Natural killer cell (primary cell): ENCODE measurements around the gene CHI3L1. TPM values are rescaled to one million over a fixed set of nuclear protein-coding genes. Genes with fewer than 3 reads are reported as not detected.
A peak's percentile ranks its signal among the peaks of the same experiment; 100 is the strongest.

Experiments
- ATAC-seq, 3 donors: fragments of 150-1000 bp in 2 of 3; fragments of 200-7000 bp in 1 of 3; cut with Tn5 transposase; 1 replicate in 1 of 3; 2 replicates in 2 of 3; pipeline ENCODE4 v1.10.0; 2021; ENCODE audit warnings: mild to moderate bottlenecking in 2 of 3, moderate library complexity in 2 of 3
- DNase-seq, 2 donors: peaks; one replicate each; pipeline versions ENCODE4 v3.0.0 to v3.0.0-alpha.2; 2013 to 2021; ENCODE audit warnings: mixed read lengths in 1 of 2
- H3K27ac ChIP-seq: one replicate; pipeline ENCODE4 v1.5.1; 2013; ENCODE audit warnings: mild to moderate bottlenecking, low read length
- H3K27me3 ChIP-seq: one replicate; pipeline ENCODE4 v1.6.1; 2013; ENCODE audit warnings: low read length; ENCODE audit not compliant: control insufficient read depth, insufficient read depth
- H3K36me3 ChIP-seq: one replicate; pipeline ENCODE4 v1.6.1; 2013; ENCODE audit warnings: low read length; ENCODE audit not compliant: control insufficient read depth, insufficient read depth
- H3K4me1 ChIP-seq: one replicate; pipeline ENCODE4 v1.6.1; 2013; ENCODE audit warnings: low read length; ENCODE audit not compliant: control insufficient read depth, insufficient read depth
- H3K4me3 ChIP-seq: one replicate; pipeline ENCODE4 v1.5.1; 2013; ENCODE audit warnings: low read length
- H3K9me3 ChIP-seq: one replicate; pipeline ENCODE4 v1.6.1; 2013; ENCODE audit warnings: low read length; ENCODE audit not compliant: control insufficient read depth, insufficient read depth
- H3K27ac Mint-ChIP-seq, 2 donors: one replicate each; pipeline ENCODE4 v1.8.0; 2022; ENCODE audit warnings: mild to moderate bottlenecking in 2 of 2, mixed read lengths in 2 of 2, moderate library complexity in 1 of 2
- H3K27me3 Mint-ChIP-seq, 2 donors: one replicate each; pipeline ENCODE4 v1.8.0; 2022; ENCODE audit warnings: low read depth in 2 of 2, mixed read lengths in 2 of 2
- H3K36me3 Mint-ChIP-seq: one replicate; pipeline ENCODE4 v1.8.0; 2022; ENCODE audit warnings: mixed read lengths
- H3K4me1 Mint-ChIP-seq, 2 donors: one replicate each; pipeline ENCODE4 v1.8.0; 2022; ENCODE audit warnings: mixed read lengths in 2 of 2
- H3K4me3 Mint-ChIP-seq: one replicate; pipeline ENCODE4 v1.8.0; 2022; ENCODE audit warnings: mild to moderate bottlenecking, moderate library complexity, mixed read lengths
- H3K9me3 Mint-ChIP-seq, 2 donors: one replicate each; pipeline ENCODE4 v1.8.0; 2022; ENCODE audit warnings: mixed read lengths in 2 of 2
- WGBS: methylation state at CpG from one replicate; pipeline ENCODE4 v1.1.7; 2013; ENCODE audit warnings: missing lambda C conversion rate; ENCODE audit not compliant: insufficient coverage; 5-methylcytosine and 5-hydroxymethylcytosine counted together
- intact Hi-C: fragments of 100-400 bp; cut with micrococcal nuclease; formaldehyde crosslinking; loops from one replicate; pipeline ENCODE4 v1.14.2; 2022
- total RNA-seq, 4 donors: library from RNA; stranded (reverse); fragments of 120-200 nt in 1 of 4; gene quantifications; one replicate each; pipeline versions ENCODE4 v1.2.3 to v1.2.4, GENCODE V29; 2013 to 2022
- TF ChIP-seq, protein P1 (sequence below): fragments of 200-600 bp; IDR thresholded peaks from one replicate; pipeline ENCODE4 v1.8.0; 2022; ENCODE audit warnings: antibody characterized with exemption

CHI3L1 gene
- total RNA-seq, 3 donors from 2014 or later (not counting 1 experiment from before 2014, with no cell fraction given) = 1.0 TPM; not detected in 2

DNA sequence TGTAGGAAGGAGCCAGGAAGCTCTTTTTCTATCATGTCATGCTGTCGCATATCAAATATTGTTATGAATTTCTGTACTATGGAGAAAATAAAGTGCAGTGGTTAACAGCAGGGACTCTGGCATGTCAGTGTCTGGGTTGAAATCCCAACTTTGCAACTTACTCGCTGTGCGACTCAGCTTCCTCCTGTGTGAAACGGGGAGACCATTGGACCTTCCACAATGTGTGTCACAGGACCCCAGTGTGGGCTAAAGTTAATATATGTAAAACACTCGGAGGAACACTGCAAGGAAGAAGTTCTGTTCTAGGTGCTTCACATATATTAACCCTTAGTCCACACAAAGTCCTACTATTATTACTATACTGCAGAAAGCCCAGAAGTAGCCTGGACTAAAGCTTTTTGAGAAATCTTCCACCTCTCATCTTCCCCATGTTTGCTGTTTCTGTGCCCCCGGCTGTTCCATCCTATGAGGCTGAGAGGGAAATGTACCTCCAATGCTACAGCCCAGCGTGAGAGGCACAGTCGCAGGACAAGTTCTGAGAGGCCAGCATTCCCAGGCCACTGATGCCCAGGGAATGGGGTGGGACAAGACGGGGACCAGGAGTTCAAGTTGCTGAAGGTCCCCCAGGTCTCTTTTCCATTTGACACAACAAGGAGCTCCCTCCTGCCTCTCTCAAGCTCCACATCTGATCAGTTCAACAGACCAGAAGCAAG is 41.0 kb upstream of the CHI3L1 start:
- TF ChIP-seq, protein P1, sequence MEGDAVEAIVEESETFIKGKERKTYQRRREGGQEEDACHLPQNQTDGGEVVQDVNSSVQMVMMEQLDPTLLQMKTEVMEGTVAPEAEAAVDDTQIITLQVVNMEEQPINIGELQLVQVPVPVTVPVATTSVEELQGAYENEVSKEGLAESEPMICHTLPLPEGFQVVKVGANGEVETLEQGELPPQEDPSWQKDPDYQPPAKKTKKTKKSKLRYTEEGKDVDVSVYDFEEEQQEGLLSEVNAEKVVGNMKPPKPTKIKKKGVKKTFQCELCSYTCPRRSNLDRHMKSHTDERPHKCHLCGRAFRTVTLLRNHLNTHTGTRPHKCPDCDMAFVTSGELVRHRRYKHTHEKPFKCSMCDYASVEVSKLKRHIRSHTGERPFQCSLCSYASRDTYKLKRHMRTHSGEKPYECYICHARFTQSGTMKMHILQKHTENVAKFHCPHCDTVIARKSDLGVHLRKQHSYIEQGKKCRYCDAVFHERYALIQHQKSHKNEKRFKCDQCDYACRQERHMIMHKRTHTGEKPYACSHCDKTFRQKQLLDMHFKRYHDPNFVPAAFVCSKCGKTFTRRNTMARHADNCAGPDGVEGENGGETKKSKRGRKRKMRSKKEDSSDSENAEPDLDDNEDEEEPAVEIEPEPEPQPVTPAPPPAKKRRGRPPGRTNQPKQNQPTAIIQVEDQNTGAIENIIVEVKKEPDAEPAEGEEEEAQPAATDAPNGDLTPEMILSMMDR = no peak
- no peak for ATAC-seq

GRCh38 chr1:203225071-203225470 is 38.6 kb upstream of the CHI3L1 start:
- no peak overlapping the region for H3K4me3 Mint-ChIP-seq
- H3K27ac ChIP-seq = no peak overlapping the region
- TF ChIP-seq, protein P1 = no peak
- DNase-seq (no peak), ATAC-seq (peak in 1 of 3 donors; percentile 43)
- H3K4me1 Mint-ChIP-seq = no peaks in the 10 kb centered on the region
- H3K4me1 ChIP-seq = no peaks in the 10 kb centered on the region
- H3K36me3 Mint-ChIP-seq = no peaks in the 10 kb centered on the region
- no peaks in the 10 kb centered on the region for H3K9me3 Mint-ChIP-seq
- 39% methylated on average over 3 of the region's 4 CpGs for WGBS
- no peaks in the 10 kb centered on the region for H3K27me3 ChIP-seq
- H3K27me3 Mint-ChIP-seq = peaks cover 3 to 8% of the 10 kb centered on the region in 2 donors
- no peaks in the 10 kb centered on the region for H3K9me3 ChIP-seq
- H3K4me3 ChIP-seq = no peak overlapping the region
- intact Hi-C loops = no loop called here
- H3K36me3 ChIP-seq = no peaks in the 10 kb centered on the region
- no peak overlapping the region for H3K27ac Mint-ChIP-seq

More for the DNA sequence above, 41.0 kb upstream of the CHI3L1 start:
- Mint-ChIP-seq H3K27me3 (peaks cover 9 to 15% of the 10 kb centered on the region in 2 donors), H3K27ac (no peak overlapping the region), H3K4me3 (no peak overlapping the region), H3K9me3 (no peaks in the 10 kb centered on the region), H3K36me3 (no peaks in the 10 kb centered on the region), H3K4me1 (no peaks in the 10 kb centered on the region)
- WGBS = 89% methylated on average over 9 of the region's 9 CpGs
- intact Hi-C loops = no loop called here
- Histone ChIP-seq H3K27me3 (no peaks in the 10 kb centered on the region), H3K9me3 (no peaks in the 10 kb centered on the region), H3K4me1 (no peaks in the 10 kb centered on the region), H3K4me3 (no peak overlapping the region), H3K36me3 (no peaks in the 10 kb centered on the region), H3K27ac (no peak overlapping the region)
- no peak for DNase-seq

DNA sequence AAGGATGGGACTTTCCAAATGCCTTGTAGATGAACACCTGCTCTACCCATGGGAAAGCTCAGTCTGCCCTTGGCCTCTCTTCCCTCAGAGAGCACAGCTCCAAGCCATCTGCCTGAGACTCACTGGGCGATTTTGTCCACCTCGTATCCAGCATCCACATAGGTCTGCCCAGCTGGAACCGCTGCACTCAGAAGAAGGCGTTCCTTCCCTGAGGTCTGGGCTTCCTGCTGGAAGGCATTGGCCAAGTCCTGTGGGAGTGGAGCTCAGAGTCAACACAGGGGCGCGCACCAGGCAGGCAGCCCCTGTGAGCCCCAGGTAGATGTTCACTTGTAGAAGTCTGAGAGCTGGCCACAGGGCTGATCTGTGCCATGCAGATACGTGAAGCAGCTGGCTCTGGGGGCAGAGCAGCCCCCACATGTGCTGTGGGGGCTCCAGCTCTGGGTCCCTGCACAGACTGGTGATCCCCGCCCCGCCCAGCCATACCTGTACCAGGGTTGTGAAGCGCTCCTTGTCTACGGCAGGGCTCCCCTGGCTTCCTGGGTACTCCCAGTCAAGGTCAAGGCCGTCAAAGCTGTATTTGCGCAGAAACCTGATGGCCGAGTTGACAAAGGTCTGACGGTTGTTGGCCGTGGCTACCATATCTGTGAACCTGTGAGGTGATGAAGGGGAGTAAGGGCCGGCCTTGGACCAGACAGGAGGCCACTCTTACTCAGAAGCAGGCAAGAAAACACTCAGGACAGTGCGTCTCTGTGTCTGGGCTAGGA is 36.7 kb upstream of the CHI3L1 start:
- H3K4me1 ChIP-seq = no peaks in the 10 kb centered on the region
- ATAC-seq = no peak
- H3K9me3 Mint-ChIP-seq = no peaks in the 10 kb centered on the region
- H3K4me3 ChIP-seq = no peak overlapping the region
- no peaks in the 10 kb centered on the region for H3K36me3 Mint-ChIP-seq
- peaks cover 5 to 8% of the 10 kb centered on the region in 2 donors for H3K27me3 Mint-ChIP-seq
- WGBS = 90% methylated on average over 18 of the region's 18 CpGs
- H3K27me3 ChIP-seq = no peaks in the 10 kb centered on the region
- intact Hi-C loops = no loop called here
- H3K9me3 ChIP-seq = no peaks in the 10 kb centered on the region
- no peak for DNase-seq
- no peak overlapping the region for H3K4me3 Mint-ChIP-seq
- no peak overlapping the region for H3K27ac Mint-ChIP-seq
- H3K36me3 ChIP-seq = no peaks in the 10 kb centered on the region
- no peak overlapping the region for H3K27ac ChIP-seq
- TF ChIP-seq, protein P1 = no peak
- no peaks in the 10 kb centered on the region for H3K4me1 Mint-ChIP-seq
